Measurements from ENCODE around the gene METTL8. TPM values are rescaled to one million over a fixed set of nuclear protein-coding genes. Genes with fewer than 3 reads are reported as not detected.
"Not testable (repeated sequence)": the region's sequence is repeated elsewhere in the genome, so short reads cannot be mapped to it uniquely, and the experiment has no call there.

Gene METTL8
- total RNA-seq, 1 donor from 2014 or later: 25.3 TPM

DNA sequence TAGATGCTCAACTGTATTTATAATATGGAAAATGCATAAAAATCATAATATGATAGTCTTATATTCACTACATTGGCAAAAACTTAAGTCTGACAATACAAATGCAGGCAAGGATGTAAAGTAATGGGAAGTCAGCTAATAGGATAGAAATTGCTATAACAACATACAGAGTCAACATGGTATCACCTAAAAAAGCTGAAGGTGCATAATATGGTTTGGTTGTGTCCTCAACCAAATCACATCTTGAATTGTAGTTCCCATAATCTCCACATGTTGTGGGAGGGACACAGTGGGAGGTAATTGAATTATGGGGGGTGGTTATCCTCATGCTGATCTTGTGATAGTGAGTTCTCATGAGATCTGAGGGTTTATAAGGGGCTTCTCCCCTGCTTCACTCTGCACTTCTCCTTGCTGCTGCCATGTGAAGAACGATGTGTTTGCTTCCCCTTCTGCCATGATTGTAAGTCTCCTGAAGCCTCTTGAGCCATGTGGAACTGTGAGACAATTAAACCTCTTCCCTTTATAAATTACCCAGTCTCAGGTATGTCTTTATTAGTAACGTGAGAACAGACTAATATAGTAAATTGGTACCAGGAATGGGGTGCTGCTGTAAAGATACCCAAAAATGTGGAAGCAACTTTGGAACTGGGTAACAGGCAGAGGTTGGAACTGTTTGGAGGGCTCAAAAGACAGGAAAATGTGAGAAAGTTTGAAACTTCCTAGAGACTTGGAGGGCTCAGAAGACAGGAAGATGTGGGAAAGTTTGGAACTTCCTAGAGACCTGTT is 10.9 kb downstream of the METTL8 start:
- not testable (repeated sequence) for DNase-seq

DNA sequence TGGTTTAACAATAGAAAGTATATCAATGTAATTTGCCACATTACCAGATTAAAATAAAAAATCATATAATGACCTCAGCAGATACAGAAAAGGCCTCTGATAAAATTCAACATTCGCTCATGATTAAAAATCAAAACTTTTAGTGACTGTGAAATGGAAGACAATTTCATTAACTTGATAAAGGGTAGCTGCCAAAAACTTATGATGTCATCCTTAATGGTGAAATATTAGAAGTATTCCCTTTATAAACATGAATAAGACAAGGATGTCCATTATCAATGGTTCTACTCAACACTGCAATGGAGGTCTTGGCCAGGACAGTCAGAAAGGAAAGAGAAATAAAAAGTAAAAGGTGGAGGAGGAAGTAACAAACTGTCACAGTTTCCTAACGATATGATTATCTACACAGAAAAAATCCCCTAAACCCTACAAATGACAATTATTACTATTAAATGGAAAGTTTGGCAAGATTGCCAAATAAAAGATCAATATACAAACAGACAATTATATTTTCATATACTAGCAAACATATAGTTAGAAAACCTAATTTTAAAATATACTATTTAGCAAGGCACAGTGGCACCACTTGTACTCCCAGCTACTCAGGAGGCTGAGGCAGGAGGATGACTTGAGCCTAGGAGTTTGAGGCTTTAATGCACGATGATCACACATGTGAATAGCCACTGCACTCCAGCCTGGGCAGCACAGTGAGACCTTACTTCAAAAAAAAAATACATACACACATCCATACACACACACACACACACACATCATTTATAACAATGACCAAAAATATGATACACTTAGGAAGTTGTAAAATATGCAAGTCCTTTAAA is 12.8 kb downstream of the METTL8 start:
- no peak for DNase-seq

GRCh38 chr2:171419333-171419732 is 14.5 kb downstream of the METTL8 start:
- DNase-seq: no peak

DNA sequence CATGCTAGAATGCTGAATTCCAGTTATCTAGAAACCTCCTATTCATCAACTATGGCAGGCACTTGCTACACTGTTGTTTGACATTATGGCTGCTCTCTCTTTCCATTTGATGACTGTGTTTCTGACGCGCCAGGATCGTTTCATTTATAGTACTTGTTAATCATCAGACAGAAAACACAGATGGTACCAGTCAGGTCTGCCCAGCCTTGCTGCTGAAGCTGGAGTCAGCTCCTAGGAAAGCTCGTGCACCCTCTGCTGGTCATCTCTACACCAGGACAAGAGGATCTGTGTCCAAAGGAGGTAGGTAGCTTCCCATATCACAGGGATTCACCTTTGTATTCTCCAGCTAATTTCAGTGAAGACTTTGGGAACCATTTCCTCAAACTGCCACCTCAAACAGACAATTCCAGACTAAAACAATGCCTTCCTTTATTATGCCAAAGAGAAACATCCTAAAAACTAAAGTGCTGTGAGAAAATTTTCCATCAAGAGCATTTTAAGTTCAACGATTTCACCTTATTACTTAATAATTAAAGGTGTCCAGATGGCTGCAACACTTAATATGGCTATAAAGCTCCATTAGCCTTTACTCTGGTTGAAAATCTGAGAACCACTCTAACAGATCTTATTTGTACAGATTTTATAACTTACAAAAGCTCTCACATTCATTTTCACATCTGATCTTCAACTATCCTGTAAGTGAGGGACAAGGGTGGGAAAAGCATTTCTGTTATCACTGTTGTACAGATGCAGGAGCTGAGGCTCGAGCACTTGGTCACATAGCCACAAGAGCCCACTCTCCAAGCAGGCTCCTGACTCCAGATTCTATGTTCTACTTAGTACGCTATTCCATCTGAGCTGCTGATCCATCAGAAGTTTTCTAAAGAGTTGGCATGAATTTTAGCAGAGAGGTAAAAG is 17.5 kb downstream of the METTL8 start:
- peak; percentile 81 for DNase-seq

DNA sequence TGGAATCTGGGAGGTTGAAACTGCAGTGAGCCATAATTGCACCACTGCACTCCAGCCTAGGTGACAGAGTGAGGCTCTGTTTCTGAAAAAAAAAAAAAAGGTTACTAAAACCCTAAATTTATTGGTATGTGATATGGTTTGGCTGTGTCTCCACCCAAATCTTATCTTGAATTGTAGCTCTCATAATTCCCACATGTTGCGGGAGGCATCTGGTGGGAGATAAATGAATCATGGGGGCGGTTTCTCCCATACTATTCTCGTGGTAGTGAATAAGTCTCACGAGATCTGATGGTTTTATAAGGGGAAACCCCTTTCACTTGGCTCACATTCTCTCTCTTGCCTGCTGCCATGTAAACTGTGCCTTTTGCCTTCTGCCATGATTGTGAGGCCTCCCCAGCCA is 19.1 kb downstream of the METTL8 start:
- not testable (repeated sequence) for DNase-seq

GRCh38 chr2:171412571-171413175 is 21.1 kb downstream of the METTL8 start:
- DNase-seq: no peak

GRCh38 chr2:171411791-171412483 is 21.9 kb downstream of the METTL8 start:
- DNase-seq: no peak

- DNase-seq: no peak
Observed at GRCh38 chr2:171411214-171411613, 22.6 kb downstream of the METTL8 start.

- no peak for DNase-seq
Observed at GRCh38 chr2:171410624-171411023, 23.2 kb downstream of the METTL8 start.

DNA sequence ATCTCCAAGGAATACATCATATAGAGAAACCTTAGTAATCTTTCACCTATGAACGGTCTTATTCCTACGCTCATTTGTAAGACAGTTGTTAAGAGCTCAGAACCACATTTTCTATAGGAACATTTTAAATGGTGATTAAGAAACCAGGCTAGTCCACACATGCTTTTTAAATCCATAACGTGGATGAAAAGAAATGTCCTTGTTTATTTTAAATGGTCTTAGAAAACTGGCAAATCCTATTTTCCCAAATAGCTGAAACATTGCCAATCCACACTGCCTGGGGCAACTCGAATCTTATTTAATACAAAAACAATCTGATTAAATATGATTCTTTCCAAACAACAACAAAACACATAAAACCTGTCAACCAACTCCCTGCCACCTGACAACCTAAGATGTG is 23.7 kb downstream of the METTL8 start:
- no peak for DNase-seq

- no peak for DNase-seq
Observed at GRCh38 chr2:171409436-171409971, 24.3 kb downstream of the METTL8 start.

GRCh38 chr2:171407676-171408044 is 26.1 kb downstream of the METTL8 start:
- no peak for DNase-seq

GRCh38 chr2:171407030-171407675 is 26.6 kb downstream of the METTL8 start:
- no peak for DNase-seq

DNA sequence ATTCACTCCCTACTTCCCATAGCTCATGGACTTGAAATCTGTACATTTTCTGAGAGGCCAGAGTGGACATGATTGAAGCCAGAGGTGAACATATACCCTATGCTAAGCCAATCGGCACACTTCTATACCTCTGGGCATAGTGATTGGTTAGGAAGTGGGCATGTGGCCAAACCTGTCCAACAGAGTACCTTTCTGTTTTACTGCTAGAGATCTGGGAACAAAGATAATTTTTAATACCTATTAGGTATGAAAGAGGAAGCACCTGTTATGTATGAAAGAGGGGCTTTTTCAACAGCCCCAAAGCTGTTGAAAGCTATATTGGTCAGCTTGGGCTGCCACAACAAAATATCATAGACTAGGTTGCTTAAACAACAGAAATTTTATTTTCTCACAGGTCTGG is 27.7 kb downstream of the METTL8 start:
- no peak for DNase-seq

GRCh38 chr2:171405546-171405945 is 28.2 kb downstream of the METTL8 start:
- DNase-seq: no peak

- no peak for DNase-seq
Observed at GRCh38 chr2:171404719-171405118, 29.1 kb downstream of the METTL8 start.

DNA sequence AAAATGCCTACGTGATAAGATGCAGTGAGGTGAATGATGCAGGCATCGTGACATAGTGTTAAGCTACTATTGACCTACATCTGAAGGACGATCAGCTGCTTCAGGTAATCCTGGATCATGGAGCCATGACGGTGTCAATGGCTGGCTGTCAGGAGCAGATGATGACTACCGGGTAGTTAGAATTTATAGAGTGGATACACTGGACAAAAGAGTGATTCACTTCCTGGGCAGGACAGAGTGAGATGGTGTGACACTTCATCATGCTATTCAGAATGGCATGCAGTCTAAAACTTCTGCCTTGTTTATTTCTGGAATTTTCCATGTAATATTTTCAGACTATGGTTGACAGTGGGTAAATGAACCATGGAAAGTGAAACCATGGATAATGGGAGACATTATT is 29.5 kb downstream of the METTL8 start:
- DNase-seq: no peak

- no peak for DNase-seq
Observed at GRCh38 chr2:171402906-171403580, 30.7 kb downstream of the METTL8 start.

DNA sequence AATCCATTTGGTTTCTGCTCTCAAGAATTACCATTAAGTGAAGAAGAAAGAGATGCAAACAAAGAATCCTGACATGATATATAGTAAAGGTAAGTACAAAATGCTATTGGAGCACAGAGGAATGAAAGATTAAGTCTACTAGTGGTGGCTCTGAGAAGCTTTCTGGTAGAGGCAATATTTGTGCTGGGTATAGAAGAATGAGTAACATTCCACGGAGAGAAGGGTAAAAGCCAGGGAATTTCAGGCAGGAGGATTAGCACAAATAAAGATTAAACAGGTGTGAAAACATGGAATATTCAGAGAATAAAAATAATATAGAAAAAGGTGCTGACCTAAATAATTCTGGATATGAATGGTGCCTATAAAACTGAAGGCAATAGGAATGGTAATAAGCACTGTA is 31.8 kb downstream of the METTL8 start:
- DNase-seq: no peak

DNA sequence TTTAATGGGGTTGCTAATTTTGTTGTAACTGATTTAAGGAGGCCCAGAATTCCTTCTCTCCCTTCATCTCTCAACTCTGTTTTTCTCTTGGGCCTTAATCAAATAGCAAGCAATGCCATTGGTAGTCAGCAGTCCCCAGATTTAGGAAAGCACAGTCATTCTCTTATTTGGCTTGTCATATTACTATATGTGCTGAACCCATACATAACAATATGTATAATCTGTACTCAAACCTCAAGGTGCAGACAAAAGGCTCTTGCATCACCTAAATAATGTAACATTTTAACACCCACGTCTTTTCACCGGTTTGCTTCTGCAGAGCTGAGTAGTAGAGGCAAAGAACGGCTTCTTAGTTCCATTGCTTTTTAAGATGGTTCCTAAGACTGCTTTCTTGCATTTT is 33.4 kb downstream of the METTL8 start:
- no peak for DNase-seq

All from occipital lobe (tissue), 2 donors.